ENCODE data around the gene SCN4B. TPM values are rescaled to one million over a fixed set of nuclear protein-coding genes. Genes with fewer than 3 reads are reported as not detected.

Gene SCN4B
- polyA plus RNA-seq, 2 donors, result 0.75 to 1.1 TPM

GRCh38 chr11:118108513-118108912 is 44.1 kb downstream of the SCN4B start:
- H3K36me3 ChIP-seq (ENCODE audit: control insufficient read depth in 2 of 2, insufficient read depth in 2 of 2, low read length in 1 of 2), result peaks cover 6 to 16% of the 10 kb centered on the region in 2 donors
- no peak overlapping the region for H3K4me3 ChIP-seq (ENCODE audit: low read depth in 1 of 2, low read length in 2 of 2)

GRCh38 chr11:118106789-118107335 is 45.8 kb downstream of the SCN4B start:
- 73 to 84% methylated on average over 2 of the region's 2 CpGs for WGBS, 2 donors
- Histone ChIP-seq H3K27me3 (ENCODE audit: control insufficient read depth in 1 of 2, insufficient read depth in 2 of 2, low read length in 2 of 2) (no peaks in the 10 kb centered on the region), H3K36me3 (ENCODE audit: control insufficient read depth in 2 of 2, insufficient read depth in 2 of 2, low read length in 1 of 2) (peaks cover 6 to 17% of the 10 kb centered on the region in 2 donors), H3K4me3 (ENCODE audit: low read depth in 1 of 2, low read length in 2 of 2) (no peak overlapping the region), H3K4me1 (ENCODE audit: control insufficient read depth in 2 of 2, insufficient read depth in 2 of 2, low read length in 1 of 2) (peaks cover 2 to 8% of the 10 kb centered on the region in 2 donors), H3K9me3 (ENCODE audit: control insufficient read depth in 2 of 2, insufficient read depth in 1 of 2, low read depth in 1 of 2, low read length in 1 of 2) (no peaks in the 10 kb centered on the region), H3K27ac (ENCODE audit: low read depth in 2 of 2, low read length in 1 of 2) (no peak overlapping the region)

More at GRCh38 chr11:118108513-118108912, 44.1 kb downstream of the SCN4B start:
- H3K4me1 ChIP-seq (ENCODE audit: control insufficient read depth in 2 of 2, insufficient read depth in 2 of 2, low read length in 1 of 2), result peaks cover 2 to 8% of the 10 kb centered on the region in 2 donors
- H3K9me3 ChIP-seq (ENCODE audit: control insufficient read depth in 2 of 2, insufficient read depth in 1 of 2, low read depth in 1 of 2, low read length in 1 of 2), result no peaks in the 10 kb centered on the region
- H3K27ac ChIP-seq (ENCODE audit: low read depth in 2 of 2, low read length in 1 of 2), result no peak overlapping the region
- H3K27me3 ChIP-seq (ENCODE audit: control insufficient read depth in 1 of 2, insufficient read depth in 2 of 2, low read length in 2 of 2), result no peaks in the 10 kb centered on the region
- WGBS, 2 donors, result 82 to 85% methylated on average over 5 of the region's 5 CpGs

- H3K27me3 ChIP-seq (ENCODE audit: control insufficient read depth in 1 of 2, insufficient read depth in 2 of 2, low read length in 2 of 2), result no peaks in the 10 kb centered on the region
- WGBS, 2 donors, result 75 to 78% methylated on average over 4 of the region's 4 CpGs
- peaks cover 0 to 2% of the 10 kb centered on the region in 2 donors for H3K4me1 ChIP-seq (ENCODE audit: control insufficient read depth in 2 of 2, insufficient read depth in 2 of 2, low read length in 1 of 2)
- no peaks in the 10 kb centered on the region for H3K9me3 ChIP-seq (ENCODE audit: control insufficient read depth in 2 of 2, insufficient read depth in 1 of 2, low read depth in 1 of 2, low read length in 1 of 2)
- no peak overlapping the region for H3K27ac ChIP-seq (ENCODE audit: low read depth in 2 of 2, low read length in 1 of 2)
- H3K36me3 ChIP-seq (ENCODE audit: control insufficient read depth in 2 of 2, insufficient read depth in 2 of 2, low read length in 1 of 2), result peaks cover 6 to 17% of the 10 kb centered on the region in 2 donors
- H3K4me3 ChIP-seq (ENCODE audit: low read depth in 1 of 2, low read length in 2 of 2), result no peak overlapping the region
These were observed 46.8 kb downstream of the SCN4B start for GRCh38 chr11:118105657-118106305.

GRCh38 chr11:118104491-118104890 is 48.1 kb downstream of the SCN4B start:
- no peaks in the 10 kb centered on the region for H3K9me3 ChIP-seq (ENCODE audit: control insufficient read depth in 2 of 2, insufficient read depth in 1 of 2, low read depth in 1 of 2, low read length in 1 of 2)
- H3K4me1 ChIP-seq (ENCODE audit: control insufficient read depth in 2 of 2, insufficient read depth in 2 of 2, low read length in 1 of 2), result peaks cover 0 to 2% of the 10 kb centered on the region in 2 donors
- no peaks in the 10 kb centered on the region for H3K27me3 ChIP-seq (ENCODE audit: control insufficient read depth in 1 of 2, insufficient read depth in 2 of 2, low read length in 2 of 2)
- no peak overlapping the region for H3K27ac ChIP-seq (ENCODE audit: low read depth in 2 of 2, low read length in 1 of 2)
- WGBS, 2 donors, result 92 to 96% methylated on average over 6 of the region's 6 CpGs
- H3K4me3 ChIP-seq (ENCODE audit: low read depth in 1 of 2, low read length in 2 of 2), result no peak overlapping the region
- peaks cover 6 to 20% of the 10 kb centered on the region in 2 donors for H3K36me3 ChIP-seq (ENCODE audit: control insufficient read depth in 2 of 2, insufficient read depth in 2 of 2, low read length in 1 of 2)

- peaks cover 0 to 2% of the 10 kb centered on the region in 2 donors for H3K4me1 ChIP-seq (ENCODE audit: control insufficient read depth in 2 of 2, insufficient read depth in 2 of 2, low read length in 1 of 2)
- no peaks in the 10 kb centered on the region for H3K27me3 ChIP-seq (ENCODE audit: control insufficient read depth in 1 of 2, insufficient read depth in 2 of 2, low read length in 2 of 2)
- no peak overlapping the region for H3K27ac ChIP-seq (ENCODE audit: low read depth in 2 of 2, low read length in 1 of 2)
- WGBS, 2 donors, result 71 to 87% methylated on average over 13 of the region's 13 CpGs
- no peaks in the 10 kb centered on the region for H3K9me3 ChIP-seq (ENCODE audit: control insufficient read depth in 2 of 2, insufficient read depth in 1 of 2, low read depth in 1 of 2, low read length in 1 of 2)
- peaks cover 0 to 23% of the 10 kb centered on the region in 2 donors for H3K36me3 ChIP-seq (ENCODE audit: control insufficient read depth in 2 of 2, insufficient read depth in 2 of 2, low read length in 1 of 2)
- no peak overlapping the region for H3K4me3 ChIP-seq (ENCODE audit: low read depth in 1 of 2, low read length in 2 of 2)
These were observed 49.8 kb downstream of the SCN4B start for GRCh38 chr11:118102721-118103261.

DNA sequence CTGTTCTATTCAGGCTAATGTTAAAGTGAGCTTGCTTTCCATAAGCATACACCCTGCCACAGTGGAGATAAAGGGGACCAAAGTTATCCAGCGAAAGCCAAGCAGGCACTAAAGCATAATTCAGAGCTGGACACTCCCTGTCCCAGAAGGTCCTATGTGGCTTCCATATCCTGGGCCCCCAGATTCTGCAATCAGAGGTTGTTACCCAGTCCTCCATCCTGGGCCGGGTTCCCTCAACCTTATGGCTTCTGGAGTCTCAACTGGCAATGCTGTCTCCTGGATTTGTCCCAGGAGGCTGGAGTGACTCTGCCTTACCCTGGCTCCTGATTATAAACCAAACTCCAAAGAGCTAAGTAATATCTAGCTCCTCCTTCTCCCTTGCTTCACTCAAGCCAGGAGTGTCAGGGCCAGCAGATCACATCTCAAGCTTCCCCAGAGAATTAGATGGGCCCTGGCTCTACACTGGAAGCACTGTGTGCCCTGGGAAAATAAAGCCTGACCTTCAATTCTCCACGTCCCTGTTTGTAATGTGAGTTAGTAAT is 51.9 kb downstream of the SCN4B start:
- Histone ChIP-seq H3K4me3 (ENCODE audit: low read depth in 1 of 2, low read length in 2 of 2) (no peak overlapping the region), H3K27ac (ENCODE audit: low read depth in 2 of 2, low read length in 1 of 2) (no peak overlapping the region), H3K9me3 (ENCODE audit: control insufficient read depth in 2 of 2, insufficient read depth in 1 of 2, low read depth in 1 of 2, low read length in 1 of 2) (no peaks in the 10 kb centered on the region), H3K4me1 (ENCODE audit: control insufficient read depth in 2 of 2, insufficient read depth in 2 of 2, low read length in 1 of 2) (no peaks in the 10 kb centered on the region), H3K36me3 (ENCODE audit: control insufficient read depth in 2 of 2, insufficient read depth in 2 of 2, low read length in 1 of 2) (peaks cover 0 to 22% of the 10 kb centered on the region in 2 donors), H3K27me3 (ENCODE audit: control insufficient read depth in 1 of 2, insufficient read depth in 2 of 2, low read length in 2 of 2) (no peaks in the 10 kb centered on the region)
- WGBS, 2 donors, result 72 to 77% methylated on average over 3 of the region's 3 CpGs

GRCh38 chr11:118099838-118100556 is 52.6 kb downstream of the SCN4B start:
- Histone ChIP-seq H3K36me3 (ENCODE audit: control insufficient read depth in 2 of 2, insufficient read depth in 2 of 2, low read length in 1 of 2) (peaks cover 0 to 26% of the 10 kb centered on the region in 2 donors), H3K4me3 (ENCODE audit: low read depth in 1 of 2, low read length in 2 of 2) (no peak overlapping the region), H3K27ac (ENCODE audit: low read depth in 2 of 2, low read length in 1 of 2) (no peak overlapping the region), H3K9me3 (ENCODE audit: control insufficient read depth in 2 of 2, insufficient read depth in 1 of 2, low read depth in 1 of 2, low read length in 1 of 2) (no peaks in the 10 kb centered on the region), H3K27me3 (ENCODE audit: control insufficient read depth in 1 of 2, insufficient read depth in 2 of 2, low read length in 2 of 2) (no peaks in the 10 kb centered on the region), H3K4me1 (ENCODE audit: control insufficient read depth in 2 of 2, insufficient read depth in 2 of 2, low read length in 1 of 2) (no peaks in the 10 kb centered on the region)
- WGBS, 2 donors, result 83 to 85% methylated on average over 10 of the region's 10 CpGs

- no peaks in the 10 kb centered on the region for H3K27me3 ChIP-seq (ENCODE audit: control insufficient read depth in 1 of 2, insufficient read depth in 2 of 2, low read length in 2 of 2)
- H3K36me3 ChIP-seq (ENCODE audit: control insufficient read depth in 2 of 2, insufficient read depth in 2 of 2, low read length in 1 of 2), result peaks cover 0 to 31% of the 10 kb centered on the region in 2 donors
- no peaks in the 10 kb centered on the region for H3K9me3 ChIP-seq (ENCODE audit: control insufficient read depth in 2 of 2, insufficient read depth in 1 of 2, low read depth in 1 of 2, low read length in 1 of 2)
- H3K27ac ChIP-seq (ENCODE audit: low read depth in 2 of 2, low read length in 1 of 2), result no peak overlapping the region
- no peaks in the 10 kb centered on the region for H3K4me1 ChIP-seq (ENCODE audit: control insufficient read depth in 2 of 2, insufficient read depth in 2 of 2, low read length in 1 of 2)
- H3K4me3 ChIP-seq (ENCODE audit: low read depth in 1 of 2, low read length in 2 of 2), result no peak overlapping the region
- 69 to 75% methylated on average over 10 to 11 of the region's 11 CpGs for WGBS, 2 donors
These were observed 53.4 kb downstream of the SCN4B start for GRCh38 chr11:118098996-118099837.

- Histone ChIP-seq H3K27ac (ENCODE audit: low read depth in 2 of 2, low read length in 1 of 2) (no peak overlapping the region), H3K4me1 (ENCODE audit: control insufficient read depth in 2 of 2, insufficient read depth in 2 of 2, low read length in 1 of 2) (peaks cover 0 to 5% of the 10 kb centered on the region in 2 donors), H3K4me3 (ENCODE audit: low read depth in 1 of 2, low read length in 2 of 2) (no peak overlapping the region), H3K9me3 (ENCODE audit: control insufficient read depth in 2 of 2, insufficient read depth in 1 of 2, low read depth in 1 of 2, low read length in 1 of 2) (no peaks in the 10 kb centered on the region), H3K27me3 (ENCODE audit: control insufficient read depth in 1 of 2, insufficient read depth in 2 of 2, low read length in 2 of 2) (no peaks in the 10 kb centered on the region), H3K36me3 (ENCODE audit: control insufficient read depth in 2 of 2, insufficient read depth in 2 of 2, low read length in 1 of 2) (peaks cover 0 to 20% of the 10 kb centered on the region in 2 donors)
- 0 to 25% methylated on average over 1 of the region's 1 CpG for WGBS, 2 donors
These were observed 56.7 kb downstream of the SCN4B start for GRCh38 chr11:118095967-118096367.
